HG03025 (cell line): ENCODE measurements around the gene CHD2.
"Not testable (repeated sequence)": the region's sequence is repeated elsewhere in the genome, so short reads cannot be mapped to it uniquely, and the experiment has no call there.

Experiments used
- ATAC-seq: cut with Tn5 transposase; IDR thresholded peaks from one replicate; pipeline ENCODE4 v1.9.1; 2021; ENCODE audit warnings: mild to moderate bottlenecking, moderate library complexity; ENCODE audit not compliant: unreplicated experiment, low FRiP score

CHD2 gene

GRCh38 chr15:92904722-92905571 lies 4.8 kb downstream of the CHD2 start:
- no peak for ATAC-seq

- ATAC-seq = no peak
Measured at GRCh38 chr15:92906020-92906419, 5.9 kb downstream of the CHD2 start.

- no peak for ATAC-seq
Measured at GRCh38 chr15:92906563-92907081, 6.5 kb downstream of the CHD2 start.

DNA sequence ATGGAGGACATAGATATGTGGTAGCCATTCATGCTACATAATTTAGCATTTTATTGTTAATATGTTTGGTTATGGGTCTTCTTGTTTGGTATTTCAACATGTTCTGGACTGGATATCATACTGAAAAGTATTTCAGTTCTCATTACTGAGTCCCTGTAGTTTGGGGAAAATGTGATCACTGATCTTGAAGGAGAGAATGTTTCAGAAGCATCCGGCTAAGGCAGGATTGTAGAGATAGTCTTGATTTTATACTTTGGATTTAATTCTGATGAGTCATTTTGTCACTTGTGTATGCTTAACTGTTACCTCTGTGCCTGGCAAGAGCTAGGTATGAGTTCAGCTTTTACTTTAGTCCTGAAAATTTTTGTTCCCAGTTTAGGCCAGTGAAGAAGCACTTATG lies 7.1 kb downstream of the CHD2 start:
- ATAC-seq = no peak

DNA sequence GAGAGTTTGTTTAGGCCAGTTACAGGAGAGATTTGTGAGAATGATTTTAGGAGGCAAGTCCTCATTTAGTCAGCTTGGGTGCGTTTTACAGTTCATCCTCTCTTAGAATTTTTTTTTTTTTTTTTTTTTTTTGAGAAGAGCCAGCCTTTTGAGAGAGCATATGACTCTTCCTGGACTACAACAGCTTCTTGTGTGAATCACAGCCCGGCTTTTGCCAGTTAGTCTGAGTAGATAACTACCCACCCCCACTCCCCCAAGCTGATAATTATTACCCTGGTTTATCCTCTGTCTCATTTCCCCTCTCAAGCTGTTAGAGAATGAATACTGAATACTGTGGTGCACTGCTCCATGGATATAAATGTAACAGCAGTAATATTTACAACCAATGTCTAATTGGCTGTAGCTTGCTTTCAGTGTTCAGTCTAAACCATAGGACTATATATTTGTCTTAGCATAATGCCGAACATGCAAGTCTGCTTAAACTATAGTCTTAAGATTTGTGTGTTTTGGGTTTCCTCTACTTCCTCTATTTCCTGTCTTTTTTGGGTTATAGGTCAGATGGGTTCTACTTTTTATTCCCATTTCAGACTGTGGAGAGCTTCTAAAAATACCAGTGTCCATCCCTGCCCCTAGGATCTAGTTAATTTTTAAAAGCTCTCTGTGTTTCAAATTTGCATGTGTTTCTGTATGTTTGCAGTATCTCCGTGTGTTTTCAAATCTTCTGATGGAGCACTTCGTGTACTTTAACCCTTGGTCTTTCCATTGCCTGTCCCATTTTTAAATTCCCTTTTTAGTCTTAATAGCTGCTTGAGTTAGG lies 8.0 kb downstream of the CHD2 start:
- no peak for ATAC-seq

DNA sequence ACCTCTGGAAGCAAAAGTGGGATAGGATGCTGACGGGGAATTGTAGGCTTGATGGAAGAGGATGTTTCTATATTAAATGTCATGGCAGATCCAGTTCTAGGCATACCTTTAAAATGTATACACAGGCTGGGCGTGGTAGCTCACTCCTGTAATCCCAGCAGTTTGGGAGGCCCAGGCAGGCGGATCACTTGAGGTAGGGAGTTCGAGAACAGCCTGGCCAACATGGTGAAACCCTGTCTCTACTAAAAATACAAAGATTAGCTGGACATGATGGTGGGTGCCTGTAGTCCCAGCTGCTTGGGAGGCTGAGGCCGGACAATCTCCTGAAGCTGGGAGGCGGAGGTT lies 8.6 kb downstream of the CHD2 start:
- no peak for ATAC-seq

DNA sequence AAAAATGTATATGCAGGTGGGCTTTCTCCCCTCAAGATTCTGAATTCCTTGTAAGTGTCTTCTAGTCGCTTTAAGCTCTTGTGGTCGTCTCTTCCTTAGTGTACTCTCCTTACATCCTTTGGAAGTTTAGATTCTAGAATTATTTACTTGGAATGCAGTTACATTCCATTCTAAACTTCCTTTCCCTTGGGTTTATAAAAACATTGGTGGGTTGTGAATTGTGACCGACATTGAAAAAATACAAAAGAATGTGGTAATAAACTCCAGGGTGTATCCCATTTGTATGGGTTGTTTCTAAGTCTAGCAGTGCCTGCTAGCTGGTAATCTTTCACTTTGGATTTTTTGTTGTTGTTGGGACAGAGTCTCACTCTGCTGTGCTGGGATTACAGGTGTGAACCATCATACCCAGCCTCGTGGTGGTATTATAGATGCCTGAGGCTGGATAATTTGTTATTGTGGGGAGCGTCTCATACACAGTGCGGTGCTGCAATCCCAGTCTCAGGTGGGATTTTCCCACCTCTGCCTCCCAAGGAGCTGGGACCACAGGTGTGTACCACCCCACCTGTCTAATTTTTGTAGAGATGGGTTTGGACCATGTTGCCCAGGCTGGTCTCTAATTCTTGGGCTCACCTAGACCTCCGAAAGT lies 9.1 kb downstream of the CHD2 start:
- ATAC-seq = no peak

DNA sequence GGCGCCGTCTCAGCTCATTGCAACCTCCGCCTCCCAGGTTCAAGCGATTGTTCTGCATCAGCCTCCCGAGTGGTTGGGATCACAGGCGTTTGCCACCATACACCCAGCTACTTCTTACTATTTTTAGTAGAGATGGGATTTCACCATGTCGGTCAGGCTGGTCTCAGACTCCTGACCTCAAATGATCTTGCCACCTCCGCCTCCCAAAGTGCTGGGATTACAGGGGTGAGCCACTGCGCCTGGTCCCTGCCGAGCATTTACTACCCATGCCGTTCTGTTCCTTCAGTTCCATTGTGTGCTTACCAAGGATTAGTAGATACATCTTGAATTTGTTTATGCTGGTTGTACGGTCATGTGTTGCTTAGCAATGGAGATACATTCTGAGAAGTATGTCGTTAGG lies 10.3 kb downstream of the CHD2 start:
- no peak for ATAC-seq

GRCh38 chr15:92914103-92914499 lies 14.0 kb downstream of the CHD2 start:
- no peak for ATAC-seq

GRCh38 chr15:92914768-92915221 lies 14.7 kb downstream of the CHD2 start:
- no peak for ATAC-seq

DNA sequence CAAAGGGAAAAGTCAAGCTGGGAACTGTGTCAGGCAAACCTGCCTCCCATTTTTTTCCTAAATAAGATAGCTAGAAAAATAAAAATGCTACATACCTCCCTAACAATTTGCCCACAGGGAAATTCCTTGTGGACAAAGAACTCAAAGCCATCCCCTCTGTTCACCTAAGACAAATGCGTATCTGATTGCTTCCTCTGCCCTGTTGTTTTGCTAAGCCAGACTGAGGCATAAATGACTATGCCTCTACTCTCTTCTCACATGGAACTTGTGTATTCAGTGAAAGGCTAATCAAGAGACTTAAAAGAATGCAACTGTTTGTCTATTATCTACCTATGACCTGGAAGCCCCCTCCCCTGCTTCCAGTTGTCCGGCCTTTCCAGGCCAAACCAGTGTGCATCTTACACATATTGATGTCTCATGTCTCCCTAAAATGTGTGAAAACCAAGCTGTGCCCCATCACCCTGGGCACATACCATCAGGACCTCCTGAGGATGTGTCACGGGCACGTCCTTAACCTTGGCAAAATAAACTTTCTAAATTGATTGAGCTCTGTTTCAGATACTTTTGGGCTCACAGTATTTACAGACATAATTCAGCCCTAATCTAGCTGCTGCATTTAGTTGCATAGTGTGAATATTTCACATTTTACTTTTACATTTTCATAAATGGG lies 15.8 kb downstream of the CHD2 start:
- ATAC-seq = no peak

DNA sequence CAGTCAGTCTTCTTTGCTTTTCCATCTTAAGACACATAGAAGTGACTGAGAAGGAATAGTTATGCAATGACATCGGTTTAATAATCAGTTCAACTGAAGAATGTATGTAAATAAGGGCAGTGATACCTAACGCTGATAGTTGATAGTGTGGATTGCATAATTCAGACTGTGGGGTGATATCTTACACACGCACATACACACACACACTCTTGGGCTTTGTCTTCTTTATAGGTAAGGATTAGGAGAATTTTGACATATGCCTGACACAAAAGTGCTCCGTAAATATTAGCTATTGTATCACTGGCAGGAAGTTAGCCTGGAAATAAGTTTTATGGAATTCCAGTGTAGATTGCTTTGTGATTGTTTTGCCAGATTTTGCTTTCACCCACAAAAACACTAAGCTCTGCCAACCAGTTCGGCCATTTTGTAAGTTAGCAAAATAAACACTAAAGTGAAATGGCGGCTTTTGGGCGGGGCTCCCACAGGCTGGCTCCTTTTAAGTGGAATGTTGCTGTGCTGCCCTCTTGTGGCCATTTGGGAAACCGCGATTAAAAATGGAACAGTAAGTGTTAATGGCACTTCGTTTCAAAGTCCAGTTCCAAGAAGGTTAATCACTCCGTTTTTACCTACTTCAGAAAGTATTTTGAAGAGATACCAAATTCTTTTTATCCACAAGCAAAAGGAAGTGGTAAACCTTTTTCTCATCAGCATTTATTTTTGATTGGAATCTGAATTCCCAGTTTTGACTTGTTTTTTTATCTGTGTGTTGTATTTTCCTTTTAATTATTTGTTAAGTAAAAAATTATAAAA lies 17.7 kb downstream of the CHD2 start:
- no peak for ATAC-seq

- ATAC-seq = not testable (repeated sequence)
Measured at GRCh38 chr15:92918881-92919280, 18.8 kb downstream of the CHD2 start.

DNA sequence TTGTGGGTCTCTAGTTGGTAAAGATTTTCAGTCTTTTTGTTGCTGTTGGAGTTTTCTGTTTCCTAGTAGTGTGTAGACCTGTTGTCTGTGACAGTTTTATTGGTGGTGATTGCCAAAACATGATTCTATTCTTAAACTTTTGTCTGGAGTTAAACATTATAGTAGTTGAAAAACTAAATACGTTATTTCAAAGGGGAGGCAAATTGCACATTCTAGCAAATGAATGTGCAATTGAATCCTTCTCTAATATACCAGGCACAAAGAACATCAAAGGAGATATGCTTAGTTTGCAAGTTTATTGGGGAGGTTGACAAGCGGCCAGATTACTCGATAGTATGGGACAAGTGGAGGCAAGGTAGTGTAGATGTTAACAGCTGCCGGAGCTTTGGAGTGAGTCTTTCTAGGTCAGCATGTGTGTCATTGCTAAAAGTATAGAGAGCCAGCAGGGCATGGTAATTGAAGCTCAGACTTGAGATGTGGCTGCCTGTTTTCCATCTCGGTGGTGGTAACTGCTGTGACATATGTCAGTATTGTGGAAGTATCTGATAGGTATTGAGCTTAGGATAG lies 20.6 kb downstream of the CHD2 start:
- no peak for ATAC-seq

GRCh38 chr15:92921215-92922131 lies 21.3 kb downstream of the CHD2 start:
- ATAC-seq = no peak

DNA sequence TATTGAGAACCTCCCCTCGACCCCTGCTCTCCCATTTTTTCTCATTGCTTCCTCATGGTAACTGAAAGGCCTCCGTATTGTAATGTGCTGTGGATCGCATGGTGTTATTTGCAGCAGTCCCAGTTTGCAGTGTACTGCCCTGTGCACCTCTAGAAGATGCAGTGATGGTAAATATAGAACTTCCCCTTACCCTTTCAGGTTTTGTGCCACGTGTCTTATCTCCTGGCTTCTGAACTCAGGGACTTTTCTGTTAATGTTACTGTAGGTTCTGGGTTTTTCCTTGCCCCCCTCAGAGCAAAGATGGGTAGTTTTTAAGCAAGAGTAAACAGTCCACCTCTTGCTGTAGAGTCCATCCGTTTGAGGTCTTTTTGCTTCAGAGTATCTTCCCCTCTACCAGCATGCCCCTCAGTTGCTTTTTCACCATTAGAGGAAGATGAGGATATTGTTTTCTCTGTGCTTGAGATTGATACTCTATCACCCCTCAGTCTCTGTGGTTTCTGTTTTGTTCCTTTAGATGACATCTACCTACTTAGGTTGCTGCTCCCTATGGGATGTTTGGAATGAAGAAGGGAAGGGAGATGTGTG lies 22.4 kb downstream of the CHD2 start:
- no peak for ATAC-seq

DNA sequence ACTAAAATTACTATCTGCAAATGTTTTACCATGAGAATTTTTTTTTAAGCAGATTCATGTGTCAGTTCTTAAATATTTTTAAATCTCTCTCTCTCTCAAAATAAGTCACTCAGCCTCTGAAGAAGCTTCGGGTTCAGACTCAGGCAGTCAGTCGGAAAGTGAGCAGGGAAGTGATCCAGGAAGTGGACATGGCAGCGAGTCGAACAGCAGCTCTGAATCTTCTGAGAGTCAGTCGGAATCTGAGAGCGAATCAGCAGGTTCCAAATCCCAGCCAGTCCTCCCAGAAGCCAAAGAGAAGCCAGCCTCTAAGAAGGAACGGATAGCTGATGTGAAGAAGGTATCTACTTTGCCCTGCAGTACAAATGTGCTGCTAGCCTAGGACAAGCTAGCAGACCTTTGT lies 24.1 kb downstream of the CHD2 start:
- ATAC-seq = no peak

DNA sequence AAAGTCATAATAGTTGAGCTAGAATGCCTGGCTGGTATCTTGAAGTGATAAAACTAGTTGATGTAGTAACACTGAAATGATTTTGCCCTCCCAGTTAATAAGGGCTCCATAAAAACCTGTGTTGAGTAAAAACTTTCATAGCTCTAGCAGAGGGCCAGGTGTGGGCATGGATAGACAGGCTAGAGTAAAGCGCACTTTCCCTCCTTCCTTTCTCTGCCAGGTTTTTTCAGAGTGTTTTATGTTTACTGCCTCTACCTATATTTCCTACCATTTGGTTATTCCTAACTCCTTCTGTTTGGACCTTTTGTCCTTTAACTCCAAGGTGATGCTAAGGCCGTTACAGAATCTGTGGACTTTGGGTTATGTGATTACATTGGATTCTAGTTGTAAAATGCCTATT lies 25.3 kb downstream of the CHD2 start:
- ATAC-seq = no peak
